ENCODE measurements around the gene UPK3A.
"Not testable (repeated sequence)": the region's sequence is repeated elsewhere in the genome, so short reads cannot be mapped to it uniquely, and the experiment has no call there.

The UPK3A gene

GRCh38 chr22:45259754-45260394, 24.9 kb upstream of the UPK3A start:
- DNase-seq: no peak

- DNase-seq: not testable (repeated sequence)
These were observed 24.4 kb upstream of the UPK3A start for GRCh38 chr22:45260395-45260759.

- DNase-seq: peak; percentile 14
These were observed 23.2 kb upstream of the UPK3A start for GRCh38 chr22:45261407-45262088.

- no peak for DNase-seq
These were observed 22.4 kb upstream of the UPK3A start for GRCh38 chr22:45262195-45262930.

GRCh38 chr22:45262931-45263462, 21.8 kb upstream of the UPK3A start:
- no peak for DNase-seq

GRCh38 chr22:45263463-45264269, 21.1 kb upstream of the UPK3A start:
- DNase-seq: no peak

GRCh38 chr22:45265535-45265934, 19.2 kb upstream of the UPK3A start:
- no peak for DNase-seq

GRCh38 chr22:45268167-45268957, 16.4 kb upstream of the UPK3A start:
- DNase-seq: no peak

- peak; percentile 52 for DNase-seq
These were observed 15.5 kb upstream of the UPK3A start for GRCh38 chr22:45268958-45269844.

- no peak for DNase-seq
These were observed 14.4 kb upstream of the UPK3A start for GRCh38 chr22:45270095-45271020.

- no peak for DNase-seq
These were observed 13.0 kb upstream of the UPK3A start for GRCh38 chr22:45271667-45272201.

GRCh38 chr22:45272498-45272897, 12.3 kb upstream of the UPK3A start:
- no peak for DNase-seq

- no peak for DNase-seq
These were observed 11.2 kb upstream of the UPK3A start for GRCh38 chr22:45273452-45274075.

GRCh38 chr22:45276507-45277105, 8.1 kb upstream of the UPK3A start:
- no peak for DNase-seq

- not testable (repeated sequence) for DNase-seq
These were observed 7.0 kb upstream of the UPK3A start for GRCh38 chr22:45277720-45278119.

- no peak for DNase-seq
These were observed 6.6 kb upstream of the UPK3A start for GRCh38 chr22:45278125-45278524.

- no peak for DNase-seq
These were observed 4.2 kb upstream of the UPK3A start for GRCh38 chr22:45280587-45280980.

- no peak for DNase-seq
These were observed 3.7 kb upstream of the UPK3A start for GRCh38 chr22:45281010-45281409.
